ENCODE measurements around the gene PPP2R3B.

DNA sequence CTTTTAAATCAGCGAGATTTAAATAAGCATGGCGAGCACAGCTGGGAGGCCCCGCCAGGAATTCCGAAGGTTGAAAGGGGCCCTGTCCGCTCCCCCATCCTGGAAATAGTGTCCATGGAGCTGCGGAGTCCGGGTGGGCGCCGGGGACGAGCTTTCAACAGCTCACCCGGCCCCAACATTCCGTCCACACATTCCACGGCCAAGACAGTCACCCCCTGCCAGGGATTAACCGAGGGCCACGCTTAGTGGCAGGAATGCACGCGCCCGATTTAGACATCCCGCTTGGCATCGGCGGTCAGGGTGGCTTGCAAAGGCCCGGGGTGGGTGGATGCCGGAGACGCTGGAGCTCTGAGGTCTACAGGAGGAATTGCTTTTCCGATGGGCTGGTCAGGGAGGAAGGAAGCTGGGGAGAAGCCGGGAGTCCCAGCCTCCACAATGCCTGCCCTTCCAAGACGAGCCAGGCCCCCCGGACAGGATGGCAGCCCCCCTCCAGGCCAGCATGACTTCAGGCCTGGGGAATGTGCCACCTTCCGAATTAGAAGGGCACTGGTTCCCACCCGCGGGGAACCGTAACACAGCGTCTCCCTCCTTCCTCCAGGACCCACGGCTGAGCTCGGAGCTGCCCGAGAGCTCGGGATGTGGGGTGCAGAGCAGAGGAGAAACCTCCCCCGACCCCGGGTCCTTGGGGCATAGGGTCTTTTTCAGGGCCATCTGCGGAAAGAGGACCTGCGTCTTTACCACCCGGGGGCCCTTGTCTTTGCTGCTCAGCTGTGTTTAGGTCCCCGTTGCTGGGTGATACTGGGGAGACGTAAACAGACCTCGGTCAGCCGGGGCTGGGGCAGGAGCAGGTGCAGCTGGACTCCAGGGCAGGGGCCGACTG is 26.9 kb upstream of the PPP2R3B start:
- TF ChIP-seq, protein P1, sequence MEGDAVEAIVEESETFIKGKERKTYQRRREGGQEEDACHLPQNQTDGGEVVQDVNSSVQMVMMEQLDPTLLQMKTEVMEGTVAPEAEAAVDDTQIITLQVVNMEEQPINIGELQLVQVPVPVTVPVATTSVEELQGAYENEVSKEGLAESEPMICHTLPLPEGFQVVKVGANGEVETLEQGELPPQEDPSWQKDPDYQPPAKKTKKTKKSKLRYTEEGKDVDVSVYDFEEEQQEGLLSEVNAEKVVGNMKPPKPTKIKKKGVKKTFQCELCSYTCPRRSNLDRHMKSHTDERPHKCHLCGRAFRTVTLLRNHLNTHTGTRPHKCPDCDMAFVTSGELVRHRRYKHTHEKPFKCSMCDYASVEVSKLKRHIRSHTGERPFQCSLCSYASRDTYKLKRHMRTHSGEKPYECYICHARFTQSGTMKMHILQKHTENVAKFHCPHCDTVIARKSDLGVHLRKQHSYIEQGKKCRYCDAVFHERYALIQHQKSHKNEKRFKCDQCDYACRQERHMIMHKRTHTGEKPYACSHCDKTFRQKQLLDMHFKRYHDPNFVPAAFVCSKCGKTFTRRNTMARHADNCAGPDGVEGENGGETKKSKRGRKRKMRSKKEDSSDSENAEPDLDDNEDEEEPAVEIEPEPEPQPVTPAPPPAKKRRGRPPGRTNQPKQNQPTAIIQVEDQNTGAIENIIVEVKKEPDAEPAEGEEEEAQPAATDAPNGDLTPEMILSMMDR (IDR thresholded peaks at IDR 0.05; ENCODE audit: insufficient read depth, low read length) = no peak
- TF ChIP-seq POLR2AphosphoS5 (IDR thresholded peaks at IDR 0.05; ENCODE audit: low read depth) (no peak), GABPA (IDR thresholded peaks at IDR 0.05; ENCODE audit: low read depth) (no peak)
- TF ChIP-seq, protein P2, sequence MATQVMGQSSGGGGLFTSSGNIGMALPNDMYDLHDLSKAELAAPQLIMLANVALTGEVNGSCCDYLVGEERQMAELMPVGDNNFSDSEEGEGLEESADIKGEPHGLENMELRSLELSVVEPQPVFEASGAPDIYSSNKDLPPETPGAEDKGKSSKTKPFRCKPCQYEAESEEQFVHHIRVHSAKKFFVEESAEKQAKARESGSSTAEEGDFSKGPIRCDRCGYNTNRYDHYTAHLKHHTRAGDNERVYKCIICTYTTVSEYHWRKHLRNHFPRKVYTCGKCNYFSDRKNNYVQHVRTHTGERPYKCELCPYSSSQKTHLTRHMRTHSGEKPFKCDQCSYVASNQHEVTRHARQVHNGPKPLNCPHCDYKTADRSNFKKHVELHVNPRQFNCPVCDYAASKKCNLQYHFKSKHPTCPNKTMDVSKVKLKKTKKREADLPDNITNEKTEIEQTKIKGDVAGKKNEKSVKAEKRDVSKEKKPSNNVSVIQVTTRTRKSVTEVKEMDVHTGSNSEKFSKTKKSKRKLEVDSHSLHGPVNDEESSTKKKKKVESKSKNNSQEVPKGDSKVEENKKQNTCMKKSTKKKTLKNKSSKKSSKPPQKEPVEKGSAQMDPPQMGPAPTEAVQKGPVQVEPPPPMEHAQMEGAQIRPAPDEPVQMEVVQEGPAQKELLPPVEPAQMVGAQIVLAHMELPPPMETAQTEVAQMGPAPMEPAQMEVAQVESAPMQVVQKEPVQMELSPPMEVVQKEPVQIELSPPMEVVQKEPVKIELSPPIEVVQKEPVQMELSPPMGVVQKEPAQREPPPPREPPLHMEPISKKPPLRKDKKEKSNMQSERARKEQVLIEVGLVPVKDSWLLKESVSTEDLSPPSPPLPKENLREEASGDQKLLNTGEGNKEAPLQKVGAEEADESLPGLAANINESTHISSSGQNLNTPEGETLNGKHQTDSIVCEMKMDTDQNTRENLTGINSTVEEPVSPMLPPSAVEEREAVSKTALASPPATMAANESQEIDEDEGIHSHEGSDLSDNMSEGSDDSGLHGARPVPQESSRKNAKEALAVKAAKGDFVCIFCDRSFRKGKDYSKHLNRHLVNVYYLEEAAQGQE (IDR thresholded peaks at IDR 0.05; ENCODE audit: insufficient replicate concordance, low read depth) = no peak

Measured in HL-60 (cell line).